HepG2 (cell line): ENCODE data around the gene ADH1B.

Experiments
- ATF3 ChIP-seq: sonication (generic); formaldehyde crosslinking; IDR thresholded peaks from 2 replicates; pipeline ENCODE4 v1.4.0; 2020; ENCODE audit warnings: missing genetic modification reagents
- CTCF ChIP-seq: sonication (generic); formaldehyde crosslinking; IDR thresholded peaks from 2 replicates; pipeline ENCODE4 v1.5.0; 2020; ENCODE audit warnings: mild to moderate bottlenecking, missing genetic modification reagents, moderate library complexity
- DPF2 ChIP-seq: sonication (generic); formaldehyde crosslinking; IDR thresholded peaks from 2 replicates; pipeline ENCODE4 v1.4.0; 2020; ENCODE audit warnings: mild to moderate bottlenecking, low read depth, missing genetic modification reagents, borderline replicate concordance
- MAX ChIP-seq: IDR thresholded peaks from 2 replicates; pipeline ENCODE4 v1.6.1; 2012; ENCODE audit warnings: inconsistent platforms
- MXD3 ChIP-seq: IDR thresholded peaks from 2 replicates; pipeline ENCODE4 v1.6.1; 2016; ENCODE audit warnings: mild to moderate bottlenecking, missing biosample characterization, missing genetic modification reagents
- NFE2L1 ChIP-seq: sonication (generic); formaldehyde crosslinking; IDR thresholded peaks from 2 replicates; pipeline ENCODE4 v1.4.0; 2020; ENCODE audit warnings: missing genetic modification reagents, mild to moderate bottlenecking, borderline replicate concordance
- SP1 ChIP-seq, 2 experiments: fragments of 450-650 bp in 1 of 2; sonication (generic) in 1 of 2; formaldehyde crosslinking in 1 of 2; IDR thresholded peaks; 2 replicates each; pipeline versions ENCODE4 v1.4.0 to v1.6.1; 2016 to 2020; ENCODE audit warnings: missing genetic modification reagents in 1 of 2
- SP2 ChIP-seq: sonication (generic); formaldehyde crosslinking; IDR thresholded peaks from 2 replicates; pipeline ENCODE4 v1.5.1; 2020; ENCODE audit warnings: mild to moderate bottlenecking, missing genetic modification reagents
- ZEB1 ChIP-seq: IDR thresholded peaks from 2 replicates; pipeline ENCODE4 v1.6.1; 2012; ENCODE audit warnings: mild to moderate bottlenecking, low read depth, inconsistent platforms; ENCODE audit not compliant: insufficient replicate concordance
- ZNF276 ChIP-seq: sonication (generic); formaldehyde crosslinking; IDR thresholded peaks from 2 replicates; pipeline ENCODE4 v1.4.0; 2020; ENCODE audit warnings: mild to moderate bottlenecking, low read depth, missing genetic modification reagents

- TF ChIP-seq NFE2L1 (CRISPR knock-in tag) (no peak), CTCF (CRISPR knock-in tag) (no peak), DPF2 (CRISPR knock-in tag) (no peak), MXD3 (CRISPR knock-in tag) (no peak), MAX (no peak), SP1 (IDR thresholded peaks at IDR 0.05) (no peak), SP1 (CRISPR knock-in tag; IDR thresholded peaks at IDR 0.05) (no peak), ATF3 (CRISPR knock-in tag) (no peak), ZEB1 (no peak), ZNF276 (no peak), SP2 (CRISPR knock-in tag) (no peak)
Observed at GRCh38 chr4:99300934-99301333, 20.3 kb downstream of the ADH1B start.
